ENCODE results near the gene RAB1A.
"Not testable (repeated sequence)": the region's sequence is repeated elsewhere in the genome, so short reads cannot be mapped to it uniquely, and the experiment has no call there.

RAB1A gene

DNA sequence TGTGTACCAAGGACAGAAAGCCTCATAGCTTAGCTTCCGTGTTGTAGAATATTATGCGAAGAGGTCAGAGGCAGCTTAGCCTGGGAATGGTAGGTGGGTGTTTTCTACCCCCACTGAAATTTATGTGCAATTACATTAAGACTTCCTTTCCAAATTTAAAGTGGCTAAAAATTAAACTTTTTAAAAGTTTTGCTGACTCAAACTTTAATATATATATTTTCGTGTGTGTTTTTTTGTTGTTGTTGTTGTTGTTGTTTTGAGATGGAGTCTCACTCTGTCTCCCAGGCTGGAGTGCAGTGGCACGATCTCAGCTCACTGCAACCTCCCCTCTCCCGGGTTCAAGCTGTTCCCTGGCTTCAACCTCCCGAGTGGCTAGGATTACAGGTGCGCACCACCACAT, 4.3 kb upstream of the RAB1A start:
- no peak for DNase-seq

- no peak for DNase-seq
Measured at GRCh38 chr2:65133626-65134025, 3.7 kb upstream of the RAB1A start.

GRCh38 chr2:65132930-65133329, 3.0 kb upstream of the RAB1A start:
- DNase-seq = not testable (repeated sequence)

DNA sequence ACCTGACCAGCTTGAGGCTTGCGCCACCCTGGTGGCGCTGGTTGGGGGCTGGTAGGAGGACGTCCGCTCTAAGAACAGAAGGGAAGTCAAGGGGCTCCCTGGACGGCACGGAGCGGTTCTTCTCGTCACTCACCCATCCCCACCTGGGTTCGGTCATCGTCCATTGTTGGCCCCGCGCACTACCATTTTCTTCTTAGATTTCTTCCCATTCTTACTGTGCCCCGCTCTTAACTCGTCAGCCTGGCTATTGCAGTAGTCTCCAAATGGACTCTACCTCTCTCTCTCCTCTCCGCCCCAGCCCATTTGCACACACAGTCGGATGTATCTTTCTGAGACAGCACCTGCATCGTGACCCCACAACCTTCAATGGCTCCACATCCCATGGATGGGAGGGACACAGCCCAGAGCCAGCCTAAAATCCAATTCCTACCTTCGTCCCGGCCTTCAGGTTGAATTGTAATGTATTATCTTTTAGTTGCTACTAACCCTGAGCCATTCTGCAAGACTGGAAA, 814 bp upstream of the RAB1A start:
- no peak for DNase-seq

- peak; percentile 72 for DNase-seq
Measured at GRCh38 chr2:65129286-65129825, 550 bp downstream of the RAB1A start.

- DNase-seq = no peak
Measured at GRCh38 chr2:65128297-65129190, 1.4 kb downstream of the RAB1A start.

- DNase-seq = not testable (repeated sequence)
Measured at GRCh38 chr2:65125457-65125856, 4.4 kb downstream of the RAB1A start.

GRCh38 chr2:65122313-65122712, 7.6 kb downstream of the RAB1A start:
- no peak for DNase-seq

GRCh38 chr2:65120990-65121693, 8.8 kb downstream of the RAB1A start:
- no peak for DNase-seq

- DNase-seq = no peak
Measured at GRCh38 chr2:65116645-65117044, 13.3 kb downstream of the RAB1A start.

- no peak for DNase-seq
Measured at GRCh38 chr2:65114921-65115320, 15.0 kb downstream of the RAB1A start.

DNA sequence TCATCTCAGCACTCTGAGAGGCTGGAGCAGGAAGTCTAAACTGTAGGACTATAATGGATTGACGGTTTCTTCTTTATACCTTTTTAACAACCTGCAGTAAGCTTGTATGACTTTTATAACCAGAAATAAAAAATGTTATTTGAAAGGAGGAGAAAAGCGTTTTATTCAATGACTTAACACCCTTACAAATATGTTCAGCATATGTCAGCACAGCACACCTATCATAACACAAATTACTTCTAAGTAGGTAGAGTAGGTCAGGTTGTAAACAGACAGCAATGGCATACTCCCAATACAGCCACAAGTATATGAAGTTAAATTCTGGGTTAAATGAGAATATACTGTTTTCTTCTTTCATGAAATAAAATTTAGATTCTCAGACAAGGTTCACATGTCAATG, 16.1 kb downstream of the RAB1A start:
- DNase-seq = no peak

- DNase-seq = no peak
Measured at GRCh38 chr2:65113229-65113628, 16.7 kb downstream of the RAB1A start.

- DNase-seq = no peak
Measured at GRCh38 chr2:65112633-65113032, 17.3 kb downstream of the RAB1A start.

DNA sequence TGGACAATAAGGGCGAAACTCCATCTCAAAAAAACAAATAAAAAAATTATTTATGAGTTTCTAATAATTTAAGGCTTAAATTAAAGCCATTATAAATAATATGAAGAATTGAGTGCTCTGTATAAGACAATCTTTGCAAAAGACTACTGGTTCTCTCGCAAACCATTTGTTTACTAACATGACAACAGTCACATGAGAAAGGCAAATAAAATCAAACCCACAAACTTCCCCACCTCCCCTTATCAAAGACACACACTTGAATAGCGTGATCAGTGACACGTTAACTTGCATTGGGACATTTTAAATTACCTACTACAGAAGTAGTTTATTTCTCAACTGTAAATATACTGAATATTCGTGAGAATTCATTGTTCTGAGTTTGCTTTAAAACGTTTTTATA, 21.1 kb downstream of the RAB1A start:
- no peak for DNase-seq

GRCh38 chr2:65107530-65107929, 22.4 kb downstream of the RAB1A start:
- DNase-seq = no peak

- DNase-seq = no peak
Measured at GRCh38 chr2:65103013-65103715, 26.7 kb downstream of the RAB1A start.

DNA sequence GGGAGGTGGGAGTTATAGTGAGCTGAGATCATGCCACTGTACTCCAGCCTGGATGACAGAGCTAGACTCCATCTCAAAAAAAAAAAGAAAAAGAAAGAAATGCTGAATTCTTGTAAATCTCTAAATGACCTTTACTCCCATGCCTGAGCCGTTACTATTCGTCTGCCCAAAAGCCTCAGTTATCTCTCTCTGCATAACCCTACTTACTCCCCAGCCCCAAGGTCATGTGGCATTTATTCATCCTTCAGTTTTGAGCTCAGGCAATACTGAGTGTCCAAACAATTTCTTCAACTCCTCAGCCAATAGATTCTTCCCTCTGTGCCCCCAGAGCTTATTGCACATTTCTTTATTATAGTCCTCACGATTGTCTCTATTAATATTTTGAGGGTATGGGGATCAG, 28.8 kb downstream of the RAB1A start:
- DNase-seq = no peak

- no peak for DNase-seq
Measured at GRCh38 chr2:65098741-65099140, 31.2 kb downstream of the RAB1A start.

DNA sequence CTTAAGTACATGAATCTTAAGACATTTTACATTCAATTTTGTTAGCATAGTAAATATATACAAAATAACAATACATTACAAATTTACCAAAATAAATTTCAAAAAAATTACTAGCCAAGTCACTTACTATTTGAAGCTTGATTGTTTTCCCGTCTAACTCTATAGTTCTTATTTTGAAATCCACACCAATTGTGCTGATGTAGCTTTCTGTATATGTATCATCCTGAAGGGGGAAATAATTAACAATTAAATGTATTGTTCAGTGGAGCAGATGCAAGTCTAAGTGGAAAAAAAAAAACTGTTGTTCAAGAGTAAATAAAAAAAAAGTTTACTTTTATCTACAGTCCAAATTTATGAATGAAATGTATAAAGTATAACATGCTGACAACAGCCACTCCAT, 32.1 kb downstream of the RAB1A start:
- no peak for DNase-seq

GRCh38 chr2:65096948-65097347, 33.0 kb downstream of the RAB1A start:
- DNase-seq = no peak

GRCh38 chr2:65093211-65093610, 36.7 kb downstream of the RAB1A start:
- DNase-seq = no peak

GRCh38 chr2:65092791-65093190, 37.1 kb downstream of the RAB1A start:
- no peak for DNase-seq
